Lower leg skin (tissue), 4 donors: ENCODE measurements around the gene GNS. TPM values are rescaled to one million over a fixed set of nuclear protein-coding genes. Genes with fewer than 3 reads are reported as not detected.
A peak's percentile ranks its signal among the peaks of the same experiment; 100 is the strongest.

Experiments
- DNase-seq, 2 donors: peaks; one replicate each; pipeline ENCODE4 v3.0.0-alpha.2; 2019; ENCODE audit warnings: low spot score in 2 of 2
- H3K4me3 ChIP-seq: fragments of 200-600 bp; sonication (generic); 2 replicates; pipeline ENCODE4 v1.5.1; 2017; ENCODE audit warnings: mild to moderate bottlenecking, low read depth; ENCODE audit not compliant: poor library complexity, severe bottlenecking
- POLR2A ChIP-seq, 2 donors: fragments of 450-650 bp; IDR thresholded peaks; one replicate each; pipeline ENCODE4 v1.6.1; 2016 to 2017; ENCODE audit warnings: antibody characterized with exemption in 2 of 2, mild to moderate bottlenecking in 1 of 2, moderate library complexity in 1 of 2
- WGBS, 2 donors: methylation state at CpG; one replicate each; pipeline ENCODE4 v1.1.5; 2018; 5-methylcytosine and 5-hydroxymethylcytosine counted together
- intact Hi-C: fragments of 100-400 bp; cut with DNase I; formaldehyde crosslinking; loops from one replicate; pipeline ENCODE4 v1.15.0; 2023; ENCODE audit warnings: low total_unique reads
- total RNA-seq, 4 donors: library from RNA; depleted of rRNA; stranded (reverse); fragments of >200 nt; gene quantifications; one replicate each; pipeline ENCODE4 v1.1.0, GENCODE V29; 2016
- TF ChIP-seq, protein P1 (sequence below), 3 donors: fragments of 450-650 bp; IDR thresholded peaks; one replicate each; pipeline ENCODE4 v1.5.1; 2016; ENCODE audit warnings: antibody characterized with exemption in 3 of 3, mild to moderate bottlenecking in 3 of 3, moderate library complexity in 2 of 3

The GNS gene
- total RNA-seq, 4 donors from 2014 or later = 42.6 to 64.1 (median 50.1) TPM

DNA sequence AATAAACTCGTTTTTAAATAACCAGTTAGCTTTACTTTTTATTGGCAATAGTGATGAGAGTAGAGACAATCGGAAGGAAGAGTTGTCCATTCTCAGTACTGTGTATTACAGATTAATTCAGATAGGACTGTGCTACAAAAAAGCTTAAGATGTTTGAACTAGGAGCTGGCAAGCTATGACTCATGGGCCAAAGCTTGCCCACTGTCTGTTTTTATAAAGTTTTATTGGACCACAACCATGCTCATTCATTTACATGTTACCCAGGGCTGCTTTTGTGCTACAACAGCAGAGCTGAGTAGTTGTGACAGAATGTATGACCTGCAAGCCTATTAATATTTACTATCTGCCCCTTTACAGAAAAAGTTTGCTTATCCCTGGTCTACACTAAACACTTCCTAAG, 19.4 kb downstream of the GNS start:
- H3K4me3 ChIP-seq = no peak overlapping the region
- TF ChIP-seq, protein P1, sequence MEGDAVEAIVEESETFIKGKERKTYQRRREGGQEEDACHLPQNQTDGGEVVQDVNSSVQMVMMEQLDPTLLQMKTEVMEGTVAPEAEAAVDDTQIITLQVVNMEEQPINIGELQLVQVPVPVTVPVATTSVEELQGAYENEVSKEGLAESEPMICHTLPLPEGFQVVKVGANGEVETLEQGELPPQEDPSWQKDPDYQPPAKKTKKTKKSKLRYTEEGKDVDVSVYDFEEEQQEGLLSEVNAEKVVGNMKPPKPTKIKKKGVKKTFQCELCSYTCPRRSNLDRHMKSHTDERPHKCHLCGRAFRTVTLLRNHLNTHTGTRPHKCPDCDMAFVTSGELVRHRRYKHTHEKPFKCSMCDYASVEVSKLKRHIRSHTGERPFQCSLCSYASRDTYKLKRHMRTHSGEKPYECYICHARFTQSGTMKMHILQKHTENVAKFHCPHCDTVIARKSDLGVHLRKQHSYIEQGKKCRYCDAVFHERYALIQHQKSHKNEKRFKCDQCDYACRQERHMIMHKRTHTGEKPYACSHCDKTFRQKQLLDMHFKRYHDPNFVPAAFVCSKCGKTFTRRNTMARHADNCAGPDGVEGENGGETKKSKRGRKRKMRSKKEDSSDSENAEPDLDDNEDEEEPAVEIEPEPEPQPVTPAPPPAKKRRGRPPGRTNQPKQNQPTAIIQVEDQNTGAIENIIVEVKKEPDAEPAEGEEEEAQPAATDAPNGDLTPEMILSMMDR (IDR thresholded peaks at IDR 0.05) = no peak
- no peak for TF ChIP-seq POLR2A (IDR thresholded peaks at IDR 0.05)
- DNase-seq = no peak
- WGBS, 2 donors = 83 to 85% methylated on average over 2 of the region's 2 CpGs
- intact Hi-C loops = loop anchor here (1.0 kb wide), 1 partner anchor 9 kb away; no protein-coding TSS in a partner anchor

DNA sequence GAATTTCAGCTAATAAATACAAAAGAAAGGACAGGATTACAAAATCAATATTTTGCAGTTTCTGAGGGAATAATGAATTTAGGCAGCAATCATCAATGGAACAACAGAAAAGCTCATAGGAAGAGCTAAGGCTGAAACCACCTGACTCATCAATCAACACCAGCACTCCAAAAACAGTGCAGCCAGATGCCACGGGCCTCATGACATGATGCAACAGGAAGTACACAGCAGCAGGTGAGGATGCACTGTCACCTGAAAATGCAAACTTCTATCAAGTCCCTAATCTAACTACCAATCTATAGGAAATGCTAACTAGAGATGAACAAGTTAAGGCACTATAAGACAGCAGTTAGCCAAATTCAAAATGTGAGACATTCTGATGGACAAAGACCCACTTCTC, 21.7 kb downstream of the GNS start:
- TF ChIP-seq, protein P1 (IDR thresholded peaks at IDR 0.05) = no peak
- TF ChIP-seq POLR2A (IDR thresholded peaks at IDR 0.05) = no peak
- no peak for DNase-seq
- 32 to 37% methylated on average over 1 of the region's 1 CpG for WGBS, 2 donors
- intact Hi-C loops = no loop called here
- H3K4me3 ChIP-seq = no peak overlapping the region

DNA sequence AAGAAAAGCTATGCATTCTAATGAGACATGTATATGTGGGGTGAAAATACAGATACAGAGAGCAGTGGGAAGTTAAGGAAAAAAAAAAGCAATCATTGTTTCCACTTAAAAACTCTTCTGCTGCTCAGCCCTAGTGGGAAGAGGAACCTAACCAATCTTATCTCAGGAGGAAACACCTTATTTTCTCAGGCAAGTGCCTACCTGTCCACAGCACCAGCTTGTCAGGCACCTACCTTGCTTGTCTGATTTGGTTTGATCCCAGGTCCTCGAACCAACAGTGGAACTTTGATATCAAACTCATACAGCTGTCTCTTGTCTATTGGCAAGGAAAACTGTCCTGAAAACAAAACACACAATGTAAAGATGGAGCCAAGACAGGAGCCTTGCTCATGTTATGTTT, 22.4 kb downstream of the GNS start:
- WGBS, 2 donors = 29 to 52% methylated on average over 1 of the region's 1 CpG
- no peak overlapping the region for H3K4me3 ChIP-seq
- no peak for DNase-seq
- TF ChIP-seq, protein P1 (IDR thresholded peaks at IDR 0.05) = no peak
- no peak for TF ChIP-seq POLR2A (IDR thresholded peaks at IDR 0.05)
- intact Hi-C loops = no loop called here

DNA sequence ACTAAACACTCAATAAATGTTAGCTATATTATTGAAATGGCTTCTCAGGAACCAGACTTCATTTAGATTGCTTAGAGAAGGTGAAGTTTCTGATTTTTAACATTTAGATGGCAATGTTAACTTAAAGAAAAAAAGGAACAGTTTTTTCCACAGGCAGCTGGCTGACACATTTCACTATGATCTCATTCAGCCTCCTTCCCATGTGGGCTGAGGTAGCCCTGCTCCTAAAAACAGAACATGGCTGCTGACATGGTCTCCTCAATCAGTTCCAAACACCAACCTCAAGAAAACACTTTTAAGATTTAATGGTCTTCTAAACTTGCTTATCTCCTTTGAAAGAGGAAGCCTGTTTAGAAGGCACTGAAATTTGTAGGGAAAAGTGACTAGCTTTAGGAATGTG, 23.8 kb downstream of the GNS start:
- no peak for TF ChIP-seq POLR2A (IDR thresholded peaks at IDR 0.05)
- TF ChIP-seq, protein P1 (IDR thresholded peaks at IDR 0.05) = no peak
- no peak overlapping the region for H3K4me3 ChIP-seq
- DNase-seq = no peak
- intact Hi-C loops = no loop called here

DNA sequence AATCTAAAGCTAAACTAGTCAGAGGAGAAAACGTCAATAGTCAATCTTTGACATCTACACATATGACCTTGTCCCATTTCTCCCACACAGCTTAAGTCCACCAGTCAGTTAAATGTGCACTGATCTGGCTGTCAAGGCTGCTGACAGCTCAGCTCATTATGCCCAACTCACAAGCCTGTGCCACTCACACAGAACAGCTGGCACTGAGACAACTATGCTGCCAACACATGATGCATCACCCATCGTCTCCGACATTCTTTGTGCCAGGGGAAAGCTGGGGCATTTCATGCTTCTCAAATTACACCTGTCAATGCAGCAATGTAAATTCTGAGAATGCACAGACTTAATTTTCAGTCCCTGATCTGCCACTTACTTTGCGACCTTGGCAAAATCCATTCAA, 25.3 kb downstream of the GNS start:
- intact Hi-C loops = no loop called here
- H3K4me3 ChIP-seq = no peak overlapping the region
- TF ChIP-seq POLR2A (IDR thresholded peaks at IDR 0.05) = no peak
- TF ChIP-seq, protein P1 (IDR thresholded peaks at IDR 0.05) = no peak
- peak in 1 of 2 donors; percentile 53 for DNase-seq
- WGBS, 2 donors = 56 to 62% methylated on average over 4 of the region's 4 CpGs

DNA sequence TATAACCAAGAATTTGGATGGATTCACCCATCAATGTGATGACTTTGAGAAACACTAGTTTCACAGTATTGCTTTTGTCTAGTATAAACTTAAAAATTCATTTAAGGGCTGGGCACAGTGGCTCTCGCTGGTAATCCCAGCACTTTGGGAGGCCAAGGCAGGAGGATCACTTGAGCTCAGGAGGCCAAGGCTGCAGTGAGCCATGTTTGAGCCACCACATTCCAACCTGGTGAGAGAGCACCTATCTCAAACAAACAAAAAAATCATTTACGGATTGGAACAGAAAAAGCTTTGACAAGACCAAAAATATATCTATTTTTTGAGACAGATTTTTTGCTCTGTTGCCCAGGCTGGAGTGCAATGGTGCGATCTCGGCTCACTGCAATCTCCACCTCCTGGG, 27.5 kb downstream of the GNS start:
- no peak overlapping the region for H3K4me3 ChIP-seq
- no peak for DNase-seq
- intact Hi-C loops = no loop called here
- 97 to 99% methylated on average over 4 of the region's 4 CpGs for WGBS, 2 donors
- TF ChIP-seq POLR2A (IDR thresholded peaks at IDR 0.05) = no peak
- TF ChIP-seq, protein P1 (IDR thresholded peaks at IDR 0.05) = no peak
